OCI-LY7 (cell line): ENCODE data around the gene ADAMTS16. TPM values are rescaled to one million over a fixed set of nuclear protein-coding genes. Genes with fewer than 3 reads are reported as not detected.

ENCODE experiments used
- BruUV-seq: library from RNA; stranded (reverse); fragments of 400-500 nt; replicated peaks from 2 replicates; lab custom pipeline; 2021; lab: Mats Ljungman, UMichigan
- CTCF ChIA-PET: fragments of 300-600 bp; sonication (Branson Sonifier 250); formaldehyde crosslinking; loops from one replicate; lab custom pipeline; 2022; ENCODE audit warnings: antibody characterized with exemption; ENCODE audit not compliant: unreplicated experiment; lab: Charles Lee
- POLR2A ChIA-PET: fragments of 300-600 bp; sonication (Branson Sonifier 250); formaldehyde crosslinking; loops from one replicate; lab custom pipeline; 2022; ENCODE audit warnings: antibody characterized with exemption; lab: Charles Lee
- DNase-seq: peaks from one replicate; pipeline ENCODE4 v3.0.0-alpha.2; 2015; ENCODE audit warnings: low spot score
- H2AFZ ChIP-seq: fragments of 200-600 bp; sonication (generic), shearing (Covaris generic); 2 replicates; pipeline ENCODE4 v1.6.1; 2014; ENCODE audit warnings: mild to moderate bottlenecking, antibody characterized with exemption, low read length, moderate library complexity
- H3K27ac ChIP-seq: fragments of 200-600 bp; sonication (generic); 2 replicates; pipeline ENCODE4 v1.5.1; 2014; ENCODE audit warnings: mixed run types, low read depth, mild to moderate bottlenecking, moderate library complexity, low read length, inconsistent platforms; ENCODE audit not compliant: poor library complexity, severe bottlenecking
- H3K36me3 ChIP-seq: fragments of 200-600 bp; sonication (generic); 2 replicates; pipeline ENCODE4 v1.6.1; 2014; ENCODE audit warnings: mild to moderate bottlenecking, antibody characterized with exemption, low read length, moderate library complexity, mixed read lengths; ENCODE audit not compliant: insufficient read depth
- H3K4me1 ChIP-seq: fragments of 200-600 bp; sonication (generic); 2 replicates; pipeline ENCODE4 v1.5.1; 2014; ENCODE audit warnings: mild to moderate bottlenecking, low read length; ENCODE audit not compliant: insufficient read depth, poor library complexity, severe bottlenecking
- H3K4me2 ChIP-seq: fragments of 200-600 bp; sonication (generic); 2 replicates; pipeline ENCODE4 v1.6.1; 2014; ENCODE audit warnings: mild to moderate bottlenecking, low read length
- H3K4me3 ChIP-seq: fragments of 200-600 bp; sonication (generic); 2 replicates; pipeline ENCODE4 v1.5.1; 2014; ENCODE audit warnings: mild to moderate bottlenecking, low read depth, low read length; ENCODE audit not compliant: poor library complexity, severe bottlenecking
- H3K79me2 ChIP-seq: fragments of 200-600 bp; sonication (generic); 2 replicates; pipeline ENCODE4 v1.6.1; 2016; ENCODE audit warnings: low read depth, mild to moderate bottlenecking, low read length, moderate library complexity, mixed read lengths; ENCODE audit not compliant: insufficient read depth
- H3K9me2 ChIP-seq: fragments of 200-600 bp; sonication (generic); 2 replicates; pipeline ENCODE4 v1.6.1; 2016; ENCODE audit warnings: mild to moderate bottlenecking, low read length, mixed read lengths; ENCODE audit not compliant: insufficient read depth
- H3K9me3 ChIP-seq: fragments of 200-600 bp; sonication (generic); 2 replicates; pipeline ENCODE4 v1.6.1; 2014; ENCODE audit warnings: mild to moderate bottlenecking, mixed run types, low read length, mixed read lengths
- H4K20me1 ChIP-seq: fragments of 200-600 bp; sonication (generic); 2 replicates; pipeline ENCODE4 v1.6.1; 2014; ENCODE audit warnings: mild to moderate bottlenecking, antibody characterized with exemption, low read length, moderate library complexity, mixed read lengths; ENCODE audit not compliant: insufficient read depth
- CTCF ChIP-seq: fragments of 200-600 bp; sonication (generic); conservative IDR thresholded peaks from 2 replicates; pipeline ENCODE4 v1.5.1; 2014; ENCODE audit warnings: mild to moderate bottlenecking, antibody characterized with exemption, low read length, moderate library complexity, mixed read lengths
- EZH2phosphoT487 ChIP-seq: fragments of 200-600 bp; sonication (generic); IDR thresholded peaks from 2 replicates; pipeline ENCODE4 v1.6.1; 2018; ENCODE audit warnings: low read depth, borderline replicate concordance, mild to moderate bottlenecking, mixed run types, antibody characterized with exemption, low read length, moderate library complexity, mixed read lengths
- intact Hi-C: fragments of 100-400 bp; cut with micrococcal nuclease; formaldehyde crosslinking; loops from one replicate; pipeline ENCODE4 v1.10.0; 2022; ENCODE audit not compliant: unreplicated experiment
- total RNA-seq, 2 experiments: library from RNA; depleted of rRNA in 1 of 2; stranded (reverse); fragments of >200 nt in 1 of 2; shearing (Covaris generic) in 1 of 2; gene quantifications; 2 replicates each; pipeline ENCODE4 v1.2.3, GENCODE V29; 2014 to 2022

The ADAMTS16 gene
- total RNA-seq, 2 experiments from 2014 or later, result not detected

DNA sequence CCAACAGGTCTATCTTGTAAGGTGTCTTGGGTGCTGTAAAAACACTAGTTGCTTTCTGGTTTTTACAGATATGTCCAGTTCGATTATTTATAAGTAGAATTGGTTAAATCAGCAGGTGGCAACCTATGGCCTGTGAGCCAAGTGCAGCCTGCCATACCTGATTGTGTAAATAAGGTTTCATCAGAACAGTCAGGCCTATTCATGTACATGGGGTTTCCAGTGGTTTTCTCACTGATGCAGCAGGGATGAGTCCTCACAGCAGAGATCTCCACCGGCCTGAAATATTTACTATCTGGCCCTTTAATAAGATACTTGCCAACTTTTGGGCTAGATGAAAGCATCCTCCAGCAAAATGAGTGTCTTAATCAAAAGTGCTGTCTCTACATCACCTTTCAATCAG is 149.4 kb downstream of the ADAMTS16 start:
- H3K4me3 ChIP-seq, result no peak overlapping the region
- BruUV-seq, result no TSS peak
- no peaks in the 10 kb centered on the region for H3K4me1 ChIP-seq
- no peaks in the 10 kb centered on the region for H3K79me2 ChIP-seq
- H3K4me2 ChIP-seq, result no peak overlapping the region
- H2AFZ ChIP-seq, result no peak overlapping the region
- H3K27ac ChIP-seq, result no peak overlapping the region
- H3K9me2 ChIP-seq, result no peaks in the 10 kb centered on the region
- intact Hi-C loops, result no loop called here
- H3K9me3 ChIP-seq, result no peaks in the 10 kb centered on the region
- ChIA-PET POLR2A (interaction anchor here (0.6 kb wide), 2 partner anchors 251 to 1382 kb away, joined by 3 to 4 read pairs; no protein-coding TSS in a partner anchor), CTCF (no interaction called here)
- no peak for TF ChIP-seq EZH2phosphoT487
- DNase-seq, result no peak
- no peaks in the 10 kb centered on the region for H3K36me3 ChIP-seq
- H4K20me1 ChIP-seq, result no peaks in the 10 kb centered on the region

DNA sequence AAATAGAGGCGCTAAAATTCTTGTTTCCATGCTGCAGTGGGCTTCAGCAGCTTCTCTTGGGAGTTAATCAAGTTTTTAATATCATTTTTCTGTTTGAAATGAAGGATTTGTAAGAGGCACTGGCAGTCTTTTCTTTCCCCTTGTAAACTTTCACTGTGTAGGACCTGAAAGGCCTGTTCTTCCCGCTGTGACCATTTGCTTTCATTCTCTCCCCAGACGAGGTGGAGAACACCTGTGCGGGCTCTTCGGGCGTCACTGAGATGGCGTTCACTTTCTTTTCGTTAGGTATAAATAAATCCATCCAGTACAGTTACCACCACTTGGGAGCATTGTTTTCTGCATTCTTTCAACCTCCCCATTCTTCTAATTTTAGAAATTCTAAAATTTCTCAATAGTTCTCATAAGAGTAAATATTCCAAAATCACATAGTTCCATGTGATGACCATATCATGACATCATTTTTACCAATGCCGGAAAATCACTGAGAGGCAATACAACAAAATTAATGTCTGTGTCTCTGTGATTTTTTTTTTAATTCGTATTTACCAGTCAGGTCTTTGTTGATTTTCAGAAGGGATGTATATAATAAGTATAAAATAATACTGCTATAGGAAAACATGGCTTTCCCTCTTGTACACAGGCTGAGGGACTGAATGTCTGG is 150.7 kb downstream of the ADAMTS16 start:
- Histone ChIP-seq H3K9me2 (no peaks in the 10 kb centered on the region), H3K27ac (no peak overlapping the region), H3K9me3 (no peaks in the 10 kb centered on the region), H3K4me3 (no peak overlapping the region), H4K20me1 (no peaks in the 10 kb centered on the region), H3K4me2 (no peak overlapping the region), H2AFZ (no peak overlapping the region), H3K79me2 (no peaks in the 10 kb centered on the region), H3K4me1 (no peaks in the 10 kb centered on the region), H3K36me3 (no peaks in the 10 kb centered on the region)
- BruUV-seq, result no TSS peak
- CTCF ChIA-PET, result no interaction called here
- POLR2A ChIA-PET, result interaction anchor here (0.6 kb wide), 1 partner anchor 726 kb away, joined by 3 read pairs; no protein-coding TSS in a partner anchor
- intact Hi-C loops, result no loop called here
- no peak for TF ChIP-seq EZH2phosphoT487
- TF ChIP-seq CTCF, result no peak
- no peak for DNase-seq

DNA sequence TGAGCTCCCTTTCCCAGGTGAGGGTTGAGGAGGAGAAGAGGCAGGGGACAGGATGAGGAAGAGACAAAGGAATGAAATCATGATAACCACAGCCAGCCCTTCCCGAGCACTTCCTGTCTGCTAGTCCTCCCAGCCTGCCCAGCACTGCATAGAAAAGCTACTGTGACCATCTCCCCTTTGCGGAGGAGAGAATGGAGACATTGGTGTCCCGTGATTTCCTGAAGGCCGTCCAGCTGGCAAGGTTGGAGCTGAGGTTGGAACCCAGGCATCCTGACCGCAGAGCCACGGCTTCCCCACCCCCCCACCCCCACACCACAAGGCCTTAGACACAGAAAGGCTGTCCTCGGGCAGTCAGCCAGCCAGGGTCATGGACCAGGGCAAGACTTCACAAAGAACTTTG is 151.2 kb downstream of the ADAMTS16 start:
- TF ChIP-seq CTCF (no peak), EZH2phosphoT487 (no peak)
- DNase-seq, result no peak
- ChIA-PET CTCF (no interaction called here), POLR2A (interaction anchor here (0.6 kb wide), 1 partner anchor 725 kb away, joined by 3 read pairs; no protein-coding TSS in a partner anchor)
- intact Hi-C loops, result no loop called here
- no peaks in the 10 kb centered on the region for H3K9me3 ChIP-seq
- no peaks in the 10 kb centered on the region for H3K79me2 ChIP-seq
- BruUV-seq, result no TSS peak
- H3K36me3 ChIP-seq, result no peaks in the 10 kb centered on the region
- no peaks in the 10 kb centered on the region for H3K4me1 ChIP-seq
- no peak overlapping the region for H3K4me3 ChIP-seq
- no peak overlapping the region for H2AFZ ChIP-seq
- no peaks in the 10 kb centered on the region for H4K20me1 ChIP-seq
- H3K4me2 ChIP-seq, result no peak overlapping the region
- H3K27ac ChIP-seq, result no peak overlapping the region
- H3K9me2 ChIP-seq, result no peaks in the 10 kb centered on the region
